Kidney glomerular epithelial cell (primary cell): ENCODE results near the gene ALDH3B1.

ENCODE experiments used
- DNase-seq: peaks from one replicate; lab custom pipeline; 2025; lab: John Stamatoyannopoulos, UW

Gene ALDH3B1

DNA sequence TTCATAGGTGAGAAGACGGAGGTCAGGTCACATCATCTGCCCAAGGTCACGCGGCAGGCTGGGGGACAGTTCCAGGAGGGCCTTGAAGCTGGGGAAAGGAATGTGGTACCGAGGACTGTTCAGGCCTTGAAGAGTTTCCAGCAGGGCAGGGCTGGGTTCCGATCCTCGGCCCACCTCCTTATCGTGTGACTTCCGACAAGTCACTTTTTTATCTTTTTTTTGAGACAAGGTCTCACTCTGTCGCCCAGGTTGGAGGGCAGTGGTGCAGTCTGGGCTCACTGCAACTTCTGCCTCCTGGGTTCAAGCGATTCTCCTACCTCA, 21.0 kb downstream of the ALDH3B1 start:
- no peak for DNase-seq

- DNase-seq = no peak
These were observed 21.9 kb downstream of the ALDH3B1 start for GRCh38 chr11:68032003-68032402.

DNA sequence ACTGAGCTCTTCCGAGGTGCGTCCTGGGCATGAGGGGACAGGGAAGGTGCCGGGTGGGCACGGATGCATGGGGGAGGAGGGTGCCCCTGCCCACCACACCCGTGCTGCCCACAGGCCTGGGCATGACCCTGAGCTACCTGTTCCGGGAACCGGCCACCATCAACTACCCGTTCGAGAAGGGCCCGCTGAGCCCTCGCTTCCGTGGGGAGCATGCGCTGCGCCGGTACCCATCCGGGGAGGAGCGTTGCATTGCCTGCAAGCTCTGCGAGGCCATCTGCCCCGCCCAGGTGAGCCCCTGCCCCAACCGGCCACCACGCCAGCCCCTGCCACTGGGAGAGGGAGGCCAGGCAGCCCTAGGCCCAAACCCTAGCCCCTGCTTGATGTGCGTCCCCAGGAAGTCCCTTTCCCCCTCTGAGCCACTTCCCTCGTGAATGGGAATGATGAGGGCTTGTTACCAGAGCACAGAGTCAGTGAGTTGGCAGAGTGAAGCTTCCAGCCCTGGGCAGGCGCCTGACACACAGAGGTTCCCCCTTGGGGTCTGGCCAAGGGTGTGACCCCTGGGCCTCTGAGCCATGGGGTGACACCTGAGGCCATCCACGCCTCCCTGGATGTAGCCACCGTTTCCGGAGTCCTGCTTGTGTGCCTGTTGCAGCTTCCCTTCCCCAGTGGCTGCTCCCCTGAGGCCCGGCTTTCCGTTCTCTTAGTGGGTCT, 23.0 kb downstream of the ALDH3B1 start:
- no peak for DNase-seq

- DNase-seq = no peak
These were observed 23.6 kb downstream of the ALDH3B1 start for GRCh38 chr11:68033708-68034045.

GRCh38 chr11:68035266-68035876, 25.2 kb downstream of the ALDH3B1 start:
- no peak for DNase-seq

DNA sequence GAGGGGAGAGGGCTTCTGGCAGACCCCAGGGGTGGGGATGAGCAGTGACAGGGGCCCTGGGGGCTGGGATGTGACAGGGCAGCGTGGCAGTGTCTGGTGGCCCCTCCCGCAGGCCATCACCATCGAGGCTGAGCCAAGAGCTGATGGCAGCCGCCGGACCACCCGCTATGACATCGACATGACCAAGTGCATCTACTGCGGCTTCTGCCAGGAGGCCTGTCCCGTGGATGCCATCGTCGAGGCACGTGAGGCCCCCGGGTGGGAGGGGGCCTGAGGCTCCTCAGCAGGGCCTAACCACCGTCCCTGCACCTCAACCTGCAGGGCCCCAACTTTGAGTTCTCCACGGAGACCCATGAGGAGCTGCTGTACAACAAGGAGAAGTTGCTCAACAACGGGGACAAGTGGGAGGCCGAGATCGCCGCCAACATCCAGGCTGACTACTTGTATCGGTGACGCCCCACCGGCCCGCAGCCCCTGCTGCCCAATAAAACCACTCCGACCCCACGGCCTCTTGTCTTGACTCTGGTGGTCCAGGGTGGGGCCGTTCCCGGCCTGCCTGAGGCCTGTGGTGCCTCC, 26.1 kb downstream of the ALDH3B1 start:
- no peak for DNase-seq

DNA sequence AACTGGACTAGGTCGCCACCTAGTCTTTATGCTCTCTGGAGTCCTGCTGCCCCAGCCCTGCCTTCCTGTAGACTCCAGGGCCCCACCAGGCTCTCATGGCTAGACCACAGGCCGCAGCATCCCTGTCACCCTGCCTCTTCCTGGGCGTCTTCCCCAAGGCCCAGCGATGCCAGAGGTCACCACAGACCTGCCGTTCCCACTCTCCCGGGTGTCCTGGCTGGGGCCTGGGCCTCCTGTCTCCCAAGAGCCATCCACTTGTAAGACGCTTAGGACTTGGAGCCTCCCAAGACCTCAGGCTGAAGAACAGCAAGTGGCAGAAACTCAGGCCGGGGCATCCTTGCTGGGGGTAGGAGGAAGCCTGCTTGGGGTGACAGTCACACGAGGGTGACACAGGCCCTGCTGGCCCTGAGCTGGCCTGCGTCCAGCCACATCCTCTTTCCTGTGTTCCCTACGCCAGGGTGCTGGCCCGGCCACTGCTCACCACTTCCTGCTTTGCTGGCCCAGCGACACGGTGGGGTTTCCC, 26.7 kb downstream of the ALDH3B1 start:
- DNase-seq = no peak

DNA sequence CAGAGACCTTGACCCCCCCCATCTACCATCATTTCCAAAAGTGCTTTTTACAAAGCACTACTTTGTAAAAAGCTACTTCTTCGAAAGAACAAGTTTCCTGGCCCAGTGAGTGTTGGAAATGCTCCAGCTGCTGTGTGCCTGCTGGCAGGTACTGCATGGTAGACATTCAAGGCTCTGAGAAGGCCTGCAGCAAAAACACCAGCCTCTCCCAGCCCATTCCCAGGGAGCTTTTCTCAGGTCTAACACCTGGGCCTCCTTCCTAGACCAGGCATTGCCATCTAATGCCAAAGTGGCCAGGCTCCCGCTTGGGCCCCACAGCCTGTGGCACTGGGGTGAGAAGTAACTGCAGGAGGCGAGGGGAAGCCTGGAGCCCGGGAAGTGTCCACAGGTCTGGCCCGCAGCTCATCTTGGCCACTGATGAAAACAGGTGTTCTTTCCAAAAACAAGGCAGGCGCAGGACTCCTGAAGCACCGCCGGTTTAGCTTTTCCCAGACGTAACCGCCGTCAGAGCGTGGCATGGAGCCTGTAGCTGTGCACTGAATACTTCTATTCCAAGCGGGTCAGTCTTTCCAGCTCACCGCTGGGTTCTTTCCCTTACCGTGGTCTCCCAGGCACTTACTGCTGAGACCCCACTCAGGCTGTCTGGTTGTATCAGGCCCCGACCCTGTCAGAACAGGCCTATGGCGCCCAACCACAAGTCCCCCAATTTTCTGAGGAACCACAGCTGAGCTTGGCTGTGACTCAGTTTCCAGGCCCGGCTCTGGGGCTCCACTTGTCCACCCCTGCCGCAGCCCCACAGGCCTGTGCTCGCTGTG, 27.5 kb downstream of the ALDH3B1 start:
- DNase-seq = no peak

- no peak for DNase-seq
These were observed 28.1 kb downstream of the ALDH3B1 start for GRCh38 chr11:68038226-68038717.

- DNase-seq = peak; percentile 54
These were observed 28.8 kb downstream of the ALDH3B1 start, which contains the start of gene TCIRG1 for GRCh38 chr11:68038718-68039525. TCIRG1 (plus strand) TSS chr11:68039025; CDS start chr11:68041272, 2,247 bp downstream.

DNA sequence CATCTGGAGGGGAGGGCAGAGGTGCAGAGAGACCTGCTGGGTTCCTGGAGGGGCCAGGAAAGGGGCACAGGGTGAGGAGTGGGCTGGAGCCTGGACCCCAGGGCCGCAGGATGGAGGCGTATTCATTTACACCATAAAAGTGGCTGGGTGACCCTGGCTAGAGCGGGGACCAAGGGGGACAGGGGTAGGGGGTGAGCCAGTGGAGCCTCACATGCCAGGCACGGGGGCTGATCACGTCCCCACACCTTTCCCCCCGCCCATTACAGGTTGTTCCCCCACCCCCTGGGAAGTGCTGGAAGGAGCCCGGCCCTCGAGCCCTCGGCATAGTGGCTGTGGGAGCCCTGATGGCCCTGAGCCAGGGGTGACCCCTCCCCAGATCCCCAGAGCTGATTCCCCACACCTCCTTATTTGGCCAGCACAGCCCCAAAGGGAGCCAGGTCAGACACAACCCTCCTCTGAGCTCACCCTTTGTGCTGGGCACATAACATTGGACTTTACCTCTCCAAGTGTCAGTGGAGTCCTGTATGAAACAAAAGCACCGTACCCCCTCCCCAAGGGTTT, 29.5 kb downstream of the ALDH3B1 start:
- DNase-seq = no peak

DNA sequence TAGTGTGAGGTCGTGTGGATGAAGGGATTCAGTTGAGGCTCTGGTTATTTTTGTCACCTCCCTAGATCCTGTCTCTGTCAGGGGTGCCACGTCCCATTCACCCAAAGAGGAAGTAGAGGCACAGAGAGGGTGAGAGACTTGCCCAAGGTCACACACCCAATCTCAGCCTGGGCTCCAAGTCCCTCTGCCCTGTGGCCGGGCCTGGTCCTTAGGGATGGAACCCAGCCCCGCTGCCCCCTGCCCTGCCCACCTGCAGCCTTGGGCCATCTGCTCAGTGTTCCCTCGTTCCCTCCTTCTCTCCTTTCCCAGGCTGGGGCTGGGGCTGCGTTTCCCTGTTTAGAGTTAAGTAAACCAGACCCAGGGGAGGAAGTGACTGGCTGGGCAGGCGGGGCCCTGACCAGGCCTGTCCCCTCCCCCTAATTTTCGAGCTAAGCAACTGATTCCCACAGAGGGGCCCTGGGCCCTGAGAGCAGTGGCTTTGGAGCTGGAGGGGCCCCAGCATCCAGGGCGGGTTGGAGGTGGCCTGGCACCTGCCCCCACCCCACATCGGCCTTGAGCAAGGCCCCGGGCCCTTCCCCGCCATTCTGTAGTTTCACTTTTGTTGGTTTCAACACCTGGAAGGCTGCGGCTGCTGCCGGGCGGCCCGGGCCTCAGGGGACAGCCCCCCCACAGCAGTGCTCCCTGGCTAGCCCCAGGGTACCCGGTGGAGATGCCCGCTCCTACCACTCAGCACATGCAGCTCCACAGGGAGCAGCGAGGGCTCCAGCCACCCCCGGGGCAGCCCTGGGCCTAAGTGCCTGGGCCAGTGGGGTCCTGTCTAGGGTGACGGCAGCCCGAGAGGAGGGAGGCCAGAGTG, 30.2 kb downstream of the ALDH3B1 start:
- peak; percentile 39 for DNase-seq

DNA sequence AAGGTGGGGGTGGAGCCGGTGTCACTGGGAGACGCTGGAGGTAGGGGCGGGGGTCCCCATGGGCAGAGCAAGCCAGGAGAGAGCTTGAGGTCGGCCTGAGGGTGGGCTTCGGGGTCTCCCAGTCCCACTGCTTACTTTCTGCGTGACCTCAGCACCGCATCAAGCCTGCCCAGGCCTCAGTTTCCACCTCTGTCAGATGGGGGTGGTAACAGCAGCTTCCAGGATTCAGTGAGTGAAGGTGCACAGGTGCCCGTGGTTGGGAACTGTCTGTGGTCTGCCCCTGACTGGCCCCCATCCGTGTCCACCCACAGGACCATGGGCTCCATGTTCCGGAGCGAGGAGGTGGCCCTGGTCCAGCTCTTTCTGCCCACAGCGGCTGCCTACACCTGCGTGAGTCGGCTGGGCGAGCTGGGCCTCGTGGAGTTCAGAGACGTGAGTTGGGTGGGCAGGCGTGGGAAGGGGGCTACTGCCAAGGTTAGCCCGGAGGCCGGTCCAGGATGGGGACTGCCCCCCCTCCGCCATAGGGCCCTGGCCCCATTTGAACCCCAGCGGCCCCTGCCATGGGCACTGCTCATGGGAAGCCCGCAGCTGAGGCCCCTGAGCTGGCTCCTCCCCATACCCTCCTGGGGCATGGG, 30.9 kb downstream of the ALDH3B1 start:
- no peak for DNase-seq

- DNase-seq = no peak
These were observed 31.6 kb downstream of the ALDH3B1 start for GRCh38 chr11:68041617-68042218.

GRCh38 chr11:68042219-68043028, 32.3 kb downstream of the ALDH3B1 start:
- DNase-seq = no peak

DNA sequence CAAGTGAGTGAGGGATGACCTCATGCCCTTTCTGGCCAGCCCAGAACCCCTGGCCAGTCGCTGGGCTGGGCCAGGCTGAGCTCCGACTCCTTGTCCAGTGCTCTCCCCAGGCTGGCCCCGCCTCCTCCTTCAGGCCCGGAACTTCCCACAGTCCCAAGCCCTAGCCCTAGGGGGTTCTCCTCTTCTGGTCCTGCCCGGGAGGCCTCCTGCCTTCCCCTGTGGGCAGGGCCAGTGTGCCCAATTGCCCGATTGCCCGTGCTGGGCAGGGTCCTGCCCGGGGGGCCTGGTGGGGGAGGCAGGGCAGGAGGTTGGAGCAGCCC, 32.9 kb downstream of the ALDH3B1 start:
- DNase-seq = no peak

DNA sequence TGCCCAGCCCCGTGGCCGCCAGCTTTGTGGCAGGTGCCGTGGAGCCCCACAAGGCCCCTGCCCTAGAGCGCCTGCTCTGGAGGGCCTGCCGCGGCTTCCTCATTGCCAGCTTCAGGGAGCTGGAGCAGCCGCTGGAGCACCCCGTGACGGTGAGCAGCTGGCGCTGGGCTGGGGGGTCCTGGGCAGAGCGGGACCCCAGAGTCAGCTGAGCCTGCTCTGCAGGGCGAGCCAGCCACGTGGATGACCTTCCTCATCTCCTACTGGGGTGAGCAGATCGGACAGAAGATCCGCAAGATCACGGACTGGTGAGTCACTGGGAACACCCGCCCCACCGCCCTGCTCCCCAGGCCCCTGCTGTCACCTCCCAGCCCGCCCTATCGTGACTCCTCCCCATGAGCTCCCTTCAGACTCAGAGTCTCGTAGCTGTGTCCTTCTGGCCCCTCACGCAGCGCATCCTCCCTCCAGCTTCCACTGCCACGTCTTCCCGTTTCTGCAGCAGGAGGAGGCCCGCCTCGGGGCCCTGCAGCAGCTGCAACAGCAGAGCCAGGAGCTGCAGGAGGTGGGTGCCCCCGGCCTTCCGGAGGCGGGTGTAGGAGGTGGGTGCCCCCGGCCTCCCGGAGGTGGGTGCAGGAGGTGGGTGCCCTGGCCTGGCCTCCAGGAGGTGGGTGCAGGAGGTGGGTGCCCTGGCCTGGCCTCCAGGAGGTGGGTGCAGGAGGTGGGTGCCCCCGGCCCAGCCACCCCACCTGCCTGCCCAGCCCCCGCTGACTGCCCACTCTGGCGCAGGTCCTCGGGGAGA, 33.4 kb downstream of the ALDH3B1 start:
- no peak for DNase-seq
